K562 (cell line): ENCODE measurements around the gene URM1.

Source experiments
- CTCF ChIP-seq, 3 experiments: IDR thresholded peaks in 2 of 3; conservative IDR thresholded peaks in 1 of 3; 2 replicates each; pipeline ENCODE4 v1.5.1; 2011 to 2012; ENCODE audit warnings: low read length in 3 of 3, mild to moderate bottlenecking in 3 of 3, control low read depth in 2 of 3, improper control_type of control experiment in 1 of 3, inconsistent platforms in 1 of 3, low read depth in 1 of 3, mixed read lengths in 1 of 3, moderate library complexity in 1 of 3; ENCODE audit not compliant: insufficient read depth in 2 of 3
- EZH2 ChIP-seq: IDR thresholded peaks from 2 replicates; pipeline ENCODE4 v1.6.1; 2012; ENCODE audit warnings: low read depth, mild to moderate bottlenecking, inconsistent platforms, low read length, borderline replicate concordance
- KAT2B ChIP-seq: IDR thresholded peaks from one replicate; pipeline ENCODE4 v1.6.1; 2012; ENCODE audit warnings: low read depth, mild to moderate bottlenecking, control low read depth, inconsistent platforms, low read length, moderate library complexity
- RBM34 ChIP-seq: fragments of 200-400 bp; formaldehyde crosslinking; IDR thresholded peaks from 2 replicates; pipeline ENCODE4 v1.6.1; 2018; ENCODE audit warnings: low read length, borderline replicate concordance; ENCODE audit not compliant: insufficient read depth
- USF2 ChIP-seq: sonication (generic); formaldehyde crosslinking; IDR thresholded peaks from 2 replicates; pipeline ENCODE4 v1.5.0; 2020; ENCODE audit warnings: missing genetic modification reagents
- ZBTB43 ChIP-seq: sonication (generic); formaldehyde crosslinking; IDR thresholded peaks from 2 replicates; pipeline ENCODE4 v1.8.0; 2023; ENCODE audit warnings: mild to moderate bottlenecking, missing genetic modification reagents
- ZNF311 ChIP-seq: fragments of 250-450 bp; sonication (Bioruptor Pico); IDR thresholded peaks from 2 replicates; pipeline ENCODE4 v1.4.0; 2020; ENCODE audit warnings: mild to moderate bottlenecking, moderate library complexity

- TF ChIP-seq ZNF311 (CRISPR knock-in tag) (no peak), USF2 (CRISPR knock-in tag) (no peak), EZH2 (no peak), CTCF (IDR thresholded peaks at IDR 0.05 in 2 of 3, conservative IDR thresholded peaks at IDR 0.05 in 1 of 3; ENCODE audit: insufficient read depth in 2 of 3, low read depth in 1 of 3, low read length in 3 of 3) (no peak), RBM34 (no peak), ZBTB43 (CRISPR knock-in tag) (no peak), KAT2B (no peak)
These were observed 37.8 kb downstream of the URM1 start for GRCh38 chr9:128408963-128409431.
